ENCODE results near the gene ZNF92.

DNA sequence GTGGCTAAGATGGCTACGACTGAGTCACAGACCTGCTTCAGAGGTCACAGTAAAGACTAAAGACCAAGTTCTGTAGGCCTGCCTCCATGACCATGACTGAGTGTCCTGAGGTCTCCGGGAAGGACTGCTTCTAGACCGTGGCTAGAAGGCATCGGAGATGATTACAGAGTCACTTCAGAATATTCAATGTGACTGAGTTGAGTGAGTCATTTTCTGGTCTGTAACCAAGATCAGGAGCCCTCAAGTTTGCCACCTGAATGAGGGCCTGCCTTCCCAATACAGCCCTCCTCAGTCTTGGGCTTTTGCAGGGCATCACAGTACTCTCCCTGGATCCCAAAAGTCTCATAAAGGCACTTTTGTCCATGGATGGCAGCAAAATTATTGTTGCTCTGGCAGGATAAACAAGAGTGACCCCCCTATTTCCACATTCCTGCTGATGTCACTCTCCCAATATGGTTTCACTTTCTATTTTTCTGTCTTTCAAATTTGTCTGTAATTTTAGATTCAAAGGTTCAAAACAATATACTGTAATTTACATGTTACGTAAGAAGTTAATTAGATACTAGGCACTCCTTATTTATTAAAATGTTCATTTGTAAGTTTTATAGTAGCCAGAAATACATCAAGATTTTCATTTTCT, 47.7 kb upstream of the ZNF92 start:
- no peak for TF ChIP-seq CTCF (IDR thresholded peaks at IDR 0.05)
- no peak for TF ChIP-seq POLR2A (IDR thresholded peaks at IDR 0.05)
